Measurements from ENCODE around the gene GTF3A. TPM values are rescaled to one million over a fixed set of nuclear protein-coding genes. Genes with fewer than 3 reads are reported as not detected.

Gene GTF3A
- total RNA-seq, 2 experiments from 2014 or later: 242 to 251 TPM

DNA sequence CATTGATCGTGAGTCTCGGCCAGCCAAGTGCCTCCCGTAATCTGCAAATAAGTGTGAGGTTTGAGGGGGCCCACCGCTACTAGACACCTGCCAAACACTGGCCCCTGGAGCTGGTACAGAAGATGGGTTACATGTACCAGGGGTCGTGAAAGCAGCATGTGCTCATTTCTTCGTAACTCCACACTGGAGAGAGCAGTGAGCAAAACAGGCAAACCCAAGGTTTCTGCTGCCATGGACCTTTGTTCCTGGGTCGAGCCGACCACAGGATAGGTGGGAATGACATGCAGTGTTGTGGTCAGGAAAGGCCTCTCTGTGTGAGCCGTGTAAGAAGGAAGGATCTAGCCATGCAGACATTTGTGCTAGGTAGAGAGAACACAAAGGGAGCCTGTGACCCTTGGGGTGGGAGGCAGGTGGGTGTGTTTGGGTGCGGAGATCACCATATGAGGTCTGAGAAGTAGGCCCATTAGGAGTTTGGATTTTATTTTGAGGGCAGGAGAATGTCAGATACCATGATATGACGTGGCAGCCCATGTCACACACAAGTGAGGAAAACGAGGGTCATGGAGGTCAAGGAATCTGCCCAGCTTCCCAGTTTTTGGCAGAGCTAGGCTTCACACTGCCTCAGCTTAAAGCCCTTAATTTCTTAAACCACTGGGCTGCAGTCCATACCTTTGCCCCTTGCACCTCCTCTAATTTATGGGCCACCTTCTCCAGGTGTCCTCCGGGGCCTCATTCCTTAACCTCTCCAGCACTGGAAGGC, 919 bp downstream of the GTF3A start:
- Histone ChIP-seq H3K4me1 (ENCODE audit: insufficient read depth, low read length, poor library complexity, severe bottlenecking) (peaks cover 25% of the 10 kb centered on the region), H3K27ac (ENCODE audit: low read depth, low read length, poor library complexity, severe bottlenecking) (peak overlapping the region; percentile 73), H3K4me2 (ENCODE audit: low read length) (peak overlapping the region; percentile 97), H3K79me2 (ENCODE audit: insufficient read depth, low read depth, low read length) (peaks cover 55% of the 10 kb centered on the region), H4K20me1 (ENCODE audit: insufficient read depth, low read length) (peaks cover 23% of the 10 kb centered on the region), H2AFZ (ENCODE audit: low read length) (peak overlapping the region; percentile 20; the same call in 1 of the 2 replicates), H3K9me2 (ENCODE audit: insufficient read depth, low read length) (no peaks in the 10 kb centered on the region), H3K9me3 (ENCODE audit: low read length) (no peaks in the 10 kb centered on the region), H3K4me3 (ENCODE audit: low read depth, low read length, poor library complexity, severe bottlenecking) (peak overlapping the region; percentile 94), H3K36me3 (ENCODE audit: insufficient read depth, low read length) (peaks cover 45% of the 10 kb centered on the region)
- TF ChIP-seq EZH2phosphoT487 (IDR thresholded peaks at IDR 0.05; ENCODE audit: borderline replicate concordance, low read depth, low read length): no peak
- TF ChIP-seq CTCF (conservative IDR thresholded peaks at IDR 0.05; ENCODE audit: low read length): no peak
- ChIA-PET CTCF (ENCODE audit: unreplicated experiment) (interaction anchor here (0.7 to 1.2 kb wide), 4 partner anchors 25 to 401 kb away, joined by 3 to 6 read pairs (median 3); partner anchors contain the start of genes LNX2 and MTIF3), POLR2A (interaction anchor here (0.8 to 5.6 kb wide), 6 partner anchors 8 to 195 kb away, joined by 3 to 38 read pairs (median 5); partner anchors contain the start of genes LNX2 and MTIF3)
- intact Hi-C loops (cut with micrococcal nuclease; ENCODE audit: unreplicated experiment): loop anchor here (1.0 to 5.0 kb wide), 3 partner anchors 25 to 197 kb away; partner anchors contain the start of genes LNX2, MTIF3 and POLR1D
- peak; percentile 22 for DNase-seq (ENCODE audit: low spot score)
- no TSS peak for BruUV-seq (replicated peaks)

- BruUV-seq (replicated peaks): no TSS peak
- intact Hi-C loops (cut with micrococcal nuclease; ENCODE audit: unreplicated experiment): loop anchor here (1.0 to 5.0 kb wide), 3 partner anchors 24 to 196 kb away; partner anchors contain the start of genes LNX2, MTIF3 and POLR1D
- POLR2A ChIA-PET: interaction anchor here (0.8 to 5.6 kb wide), 8 partner anchors 8 to 195 kb away, joined by 3 to 38 read pairs (median 4); partner anchors contain the start of genes LNX2 and MTIF3
- H3K9me2 ChIP-seq (ENCODE audit: insufficient read depth, low read length): no peaks in the 10 kb centered on the region
- H3K27ac ChIP-seq (ENCODE audit: low read depth, low read length, poor library complexity, severe bottlenecking): peak overlapping the region; percentile 73
- H3K36me3 ChIP-seq (ENCODE audit: insufficient read depth, low read length): peaks cover 52% of the 10 kb centered on the region
- peak; percentile 86 for DNase-seq (ENCODE audit: low spot score)
- H3K4me2 ChIP-seq (ENCODE audit: low read length): peak overlapping the region; percentile 97
- H3K4me3 ChIP-seq (ENCODE audit: low read depth, low read length, poor library complexity, severe bottlenecking): peak overlapping the region; percentile 94
- H3K4me1 ChIP-seq (ENCODE audit: insufficient read depth, low read length, poor library complexity, severe bottlenecking): peaks cover 25% of the 10 kb centered on the region
- H4K20me1 ChIP-seq (ENCODE audit: insufficient read depth, low read length): peaks cover 24% of the 10 kb centered on the region
- TF ChIP-seq EZH2phosphoT487 (IDR thresholded peaks at IDR 0.05; ENCODE audit: borderline replicate concordance, low read depth, low read length): no peak
- peak; percentile 77 for TF ChIP-seq CTCF (conservative IDR thresholded peaks at IDR 0.05; ENCODE audit: low read length)
- H3K9me3 ChIP-seq (ENCODE audit: low read length): no peaks in the 10 kb centered on the region
- CTCF ChIA-PET (ENCODE audit: unreplicated experiment): interaction anchor here (0.5 to 1.2 kb wide), 5 partner anchors 24 to 400 kb away, joined by 3 to 6 read pairs (median 3); partner anchors contain the start of genes LNX2 and MTIF3
- no peak overlapping the region for H2AFZ ChIP-seq (ENCODE audit: low read length)
- peaks cover 62% of the 10 kb centered on the region for H3K79me2 ChIP-seq (ENCODE audit: insufficient read depth, low read depth, low read length)
These were observed 1.7 kb downstream of the GTF3A start for GRCh38 chr13:27425918-27426630.
